SK-N-DZ (cell line): ENCODE results near the gene ECEL1. TPM values are rescaled to one million over a fixed set of nuclear protein-coding genes. Genes with fewer than 3 reads are reported as not detected.
"Not testable (repeated sequence)": the region's sequence is repeated elsewhere in the genome, so short reads cannot be mapped to it uniquely, and the experiment has no call there.

Source experiments
- DNase-seq: peaks from one replicate; pipeline ENCODE4 v3.0.0-alpha.2; 2015; ENCODE audit warnings: low spot score
- polyA plus RNA-seq, 2 experiments: library from polyadenylated mRNA; depleted of rRNA; stranded (reverse); fragments of >200 nt; gene quantifications; 2 replicates each; pipeline ENCODE4 v1.2.3, GENCODE V29; 2014

The ECEL1 gene
- 0.17 and 0.32 TPM in 2 replicates for polyA plus RNA-seq (2014; cell fraction: cytosol; rRNA removed)
- polyA plus RNA-seq (2014; cell fraction: nucleus; rRNA removed), result 0.94 and 1.6 TPM in 2 replicates

- no peak for DNase-seq
Measured at GRCh38 chr2:232487385-232488096, at the start of gene ECEL1. ECEL1 (minus strand) TSS chr2:232487834; CDS start chr2:232486653, 1,181 bp downstream.

GRCh38 chr2:232537079-232537478, 49.4 kb upstream of the ECEL1 start:
- no peak for DNase-seq

DNA sequence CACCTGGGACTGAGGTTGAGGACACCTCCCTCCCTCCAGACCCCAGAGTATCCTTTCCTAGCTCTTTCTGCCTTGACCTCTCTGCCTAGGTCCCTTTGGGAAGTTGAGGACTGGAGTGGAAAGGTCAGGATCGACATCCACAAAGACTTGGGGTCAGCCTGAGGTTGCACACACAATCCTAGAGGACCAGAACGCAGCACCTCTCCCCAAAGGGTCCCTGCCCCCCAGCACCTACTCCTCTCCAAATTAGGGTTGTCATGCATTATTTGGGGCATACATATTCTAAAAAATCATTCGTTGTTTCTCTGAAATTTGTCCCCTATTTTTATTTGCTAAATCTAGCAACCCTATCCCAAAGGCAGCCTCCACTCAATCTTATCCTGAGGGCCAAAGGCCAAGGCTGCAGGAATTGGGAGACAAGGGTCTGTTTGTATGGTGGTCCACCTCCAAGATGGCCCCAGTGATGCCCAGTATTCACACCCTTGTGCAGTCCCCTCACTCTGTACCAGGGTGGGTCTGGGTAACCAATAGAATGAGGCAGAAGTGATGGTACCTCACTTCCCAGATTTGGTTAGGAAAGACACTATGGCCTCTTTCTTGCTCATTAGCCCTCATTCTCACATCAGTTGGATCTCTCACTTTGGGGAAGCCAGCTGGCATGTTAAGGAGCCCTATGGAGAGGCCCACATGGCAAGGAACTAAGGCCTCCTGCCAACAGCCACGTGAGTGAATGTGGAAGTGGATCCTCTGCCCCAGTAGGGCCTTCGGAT, 48.3 kb upstream of the ECEL1 start:
- DNase-seq, result no peak

- no peak for DNase-seq
Measured at GRCh38 chr2:232534940-232535651, 47.5 kb upstream of the ECEL1 start.

DNA sequence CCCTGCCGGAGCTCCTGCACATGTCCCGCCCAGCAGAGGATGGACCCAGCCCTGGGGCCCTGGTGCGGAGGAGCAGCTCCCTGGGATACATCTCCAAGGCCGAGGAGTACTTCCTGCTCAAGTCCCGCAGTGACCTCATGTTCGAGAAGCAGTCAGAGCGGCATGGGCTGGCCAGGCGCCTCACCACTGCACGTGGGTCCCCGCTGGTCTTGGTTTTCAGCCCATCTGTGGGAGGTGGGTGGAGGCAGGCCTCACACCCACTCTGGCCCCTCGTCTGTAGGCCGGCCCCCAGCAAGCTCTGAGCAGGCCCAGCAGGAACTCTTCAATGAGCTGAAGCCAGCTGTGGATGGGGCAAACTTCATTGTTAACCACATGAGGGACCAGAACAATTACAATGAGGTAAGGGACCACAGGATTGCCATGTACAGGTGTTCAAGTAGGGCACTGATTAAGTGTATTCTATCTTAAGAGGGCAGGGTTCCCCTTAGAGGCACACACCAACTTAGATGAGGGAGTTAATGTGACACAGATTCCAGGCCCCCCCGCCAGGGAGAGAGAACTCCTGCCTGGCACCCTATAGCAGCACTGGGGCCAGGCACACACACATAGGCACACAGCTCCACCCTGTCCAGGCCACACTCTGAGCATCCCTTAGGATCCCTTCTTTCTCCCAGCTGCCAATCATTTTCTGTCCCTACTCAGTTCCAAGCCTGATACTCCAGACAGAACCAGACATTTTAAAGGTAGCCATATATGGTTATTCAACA, 46.5 kb upstream of the ECEL1 start:
- no peak for DNase-seq

- DNase-seq, result not testable (repeated sequence)
Measured at GRCh38 chr2:232532821-232533220, 45.2 kb upstream of the ECEL1 start.

DNA sequence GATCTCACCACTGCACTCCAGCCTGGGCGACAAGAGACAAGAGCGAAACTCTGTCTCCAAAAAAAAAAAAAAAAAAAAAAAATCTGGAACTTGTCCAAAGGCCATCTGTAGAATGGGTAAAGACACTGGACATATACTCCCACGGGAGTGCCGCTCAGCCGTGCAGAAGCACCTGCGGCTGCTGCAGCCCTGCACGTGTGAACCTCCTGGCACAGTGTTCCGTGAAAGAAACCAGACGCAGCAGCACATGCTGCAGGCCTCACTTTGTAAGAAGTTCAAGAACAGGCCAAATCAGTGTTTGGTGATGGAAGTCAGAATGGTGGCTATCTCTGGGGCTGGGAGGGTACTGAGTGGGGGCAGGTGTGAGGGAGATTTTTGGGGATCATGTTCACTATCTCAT, 44.8 kb upstream of the ECEL1 start:
- DNase-seq, result peak; percentile 82

GRCh38 chr2:232530626-232531260, 43.1 kb upstream of the ECEL1 start:
- no peak for DNase-seq

- DNase-seq, result no peak
Measured at GRCh38 chr2:232529806-232530547, 42.3 kb upstream of the ECEL1 start.

GRCh38 chr2:232528746-232529460, 41.3 kb upstream of the ECEL1 start:
- no peak for DNase-seq

DNA sequence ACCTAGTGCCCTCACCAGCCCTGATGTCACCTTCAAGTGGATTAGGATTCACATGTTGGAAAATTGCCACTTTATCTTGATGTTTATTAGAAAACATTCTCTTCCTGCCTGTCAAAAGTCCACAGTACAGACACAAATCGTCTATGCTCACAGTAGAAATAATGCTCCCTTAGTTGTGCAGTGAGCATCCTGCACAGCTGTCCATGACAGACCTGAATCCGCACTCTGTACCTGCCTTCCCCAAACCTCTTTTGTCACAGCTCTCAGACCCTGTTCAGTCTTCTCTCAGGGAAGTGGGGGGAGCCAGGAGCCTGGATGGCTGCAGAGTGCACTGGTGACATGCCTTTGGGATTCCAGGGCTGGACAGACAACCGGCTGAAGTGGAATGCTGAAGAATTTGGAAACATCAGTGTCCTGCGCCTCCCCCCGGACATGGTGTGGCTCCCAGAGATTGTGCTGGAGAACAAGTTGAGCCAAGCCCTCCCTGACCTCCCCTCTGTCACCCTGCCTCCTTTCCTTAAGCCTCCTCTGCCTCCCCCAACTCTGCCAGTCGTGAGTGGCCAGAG, 40.4 kb upstream of the ECEL1 start:
- DNase-seq, result no peak

GRCh38 chr2:232526372-232526941, 38.8 kb upstream of the ECEL1 start:
- no peak for DNase-seq

DNA sequence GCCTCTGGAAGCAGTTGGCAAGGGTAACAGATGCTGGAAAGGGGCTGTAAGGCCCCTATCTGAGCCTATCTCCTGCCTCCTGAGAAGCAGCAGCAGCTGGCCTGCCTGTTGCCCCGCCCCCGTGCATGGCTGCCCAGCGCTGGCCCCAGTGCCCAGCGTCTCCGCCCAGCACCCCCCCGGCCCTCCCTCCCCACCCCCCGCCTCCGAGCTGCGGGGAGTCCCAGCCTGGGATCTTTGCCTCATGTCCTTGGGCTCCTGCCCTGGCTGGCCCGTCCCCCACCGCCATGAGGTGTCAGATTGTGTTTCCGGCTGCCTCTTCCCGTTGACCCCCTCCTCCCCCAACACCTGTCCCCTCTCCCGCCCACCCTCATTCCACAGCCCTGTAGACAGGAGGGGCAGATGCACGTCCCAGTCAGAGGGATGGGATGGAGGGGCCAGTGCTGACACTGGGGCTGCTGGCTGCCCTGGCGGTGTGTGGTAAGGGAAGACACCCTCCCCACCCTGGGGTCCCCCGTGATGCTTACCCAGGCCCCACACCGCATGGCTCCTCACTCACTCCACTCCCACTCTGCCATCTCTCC, 38.2 kb upstream of the ECEL1 start, which contains the start of gene CHRND:
CHRND (plus strand) TSS at position 370 of the 581 bp plus-strand sequence; CDS start at position 426, 56 bp downstream.
- DNase-seq, result peak; percentile 62

- DNase-seq, result no peak
Measured at GRCh38 chr2:232525199-232525598, 37.6 kb upstream of the ECEL1 start.

DNA sequence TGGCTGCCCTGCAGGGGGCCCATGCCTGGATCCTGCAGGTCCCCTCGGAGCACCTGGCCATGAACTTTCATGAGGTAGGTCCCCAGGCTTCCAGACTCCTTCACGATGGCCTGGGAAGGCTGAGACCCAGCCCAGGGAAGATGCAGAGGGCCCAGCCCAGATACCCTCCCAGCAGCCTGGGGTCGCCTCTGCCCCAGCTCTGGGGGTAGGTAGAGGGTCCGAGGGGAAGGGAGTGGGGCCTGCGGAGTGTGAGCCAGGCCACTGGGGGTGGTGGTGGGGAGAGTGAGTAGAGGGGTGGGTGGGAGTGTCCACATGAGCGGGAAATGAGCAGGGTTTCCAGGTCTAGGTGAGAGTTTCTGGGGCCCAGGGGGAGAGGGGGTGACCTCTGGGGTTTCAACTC, 37.1 kb upstream of the ECEL1 start:
- DNase-seq, result no peak

GRCh38 chr2:232523682-232524597, 36.3 kb upstream of the ECEL1 start:
- peak; percentile 62 for DNase-seq

DNA sequence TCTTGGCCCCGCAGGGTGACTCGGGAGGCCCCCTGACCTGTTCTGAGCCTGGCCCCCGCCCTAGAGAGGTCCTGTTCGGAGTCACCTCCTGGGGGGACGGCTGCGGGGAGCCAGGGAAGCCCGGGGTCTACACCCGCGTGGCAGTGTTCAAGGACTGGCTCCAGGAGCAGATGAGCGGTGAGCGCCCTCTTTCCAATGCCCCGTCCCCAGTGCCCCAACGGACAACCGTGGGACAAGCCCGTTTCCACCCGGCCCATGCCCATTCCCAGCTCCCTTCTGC, 35.7 kb upstream of the ECEL1 start:
- DNase-seq, result no peak
